Astrocyte (in vitro differentiated cells and primary cell): ENCODE results near the gene SRF.

Experiments
- CTCF ChIP-seq: IDR thresholded peaks from 2 replicates; pipeline ENCODE4 v1.5.1; 2011; ENCODE audit warnings: low read depth, mild to moderate bottlenecking, inconsistent platforms, low read length, moderate library complexity; ENCODE audit not compliant: insufficient read depth
- EZH2 ChIP-seq: IDR thresholded peaks from 2 replicates; pipeline ENCODE4 v1.6.1; 2012; ENCODE audit warnings: mild to moderate bottlenecking, low read length, inconsistent platforms; ENCODE audit not compliant: insufficient read depth

DNA sequence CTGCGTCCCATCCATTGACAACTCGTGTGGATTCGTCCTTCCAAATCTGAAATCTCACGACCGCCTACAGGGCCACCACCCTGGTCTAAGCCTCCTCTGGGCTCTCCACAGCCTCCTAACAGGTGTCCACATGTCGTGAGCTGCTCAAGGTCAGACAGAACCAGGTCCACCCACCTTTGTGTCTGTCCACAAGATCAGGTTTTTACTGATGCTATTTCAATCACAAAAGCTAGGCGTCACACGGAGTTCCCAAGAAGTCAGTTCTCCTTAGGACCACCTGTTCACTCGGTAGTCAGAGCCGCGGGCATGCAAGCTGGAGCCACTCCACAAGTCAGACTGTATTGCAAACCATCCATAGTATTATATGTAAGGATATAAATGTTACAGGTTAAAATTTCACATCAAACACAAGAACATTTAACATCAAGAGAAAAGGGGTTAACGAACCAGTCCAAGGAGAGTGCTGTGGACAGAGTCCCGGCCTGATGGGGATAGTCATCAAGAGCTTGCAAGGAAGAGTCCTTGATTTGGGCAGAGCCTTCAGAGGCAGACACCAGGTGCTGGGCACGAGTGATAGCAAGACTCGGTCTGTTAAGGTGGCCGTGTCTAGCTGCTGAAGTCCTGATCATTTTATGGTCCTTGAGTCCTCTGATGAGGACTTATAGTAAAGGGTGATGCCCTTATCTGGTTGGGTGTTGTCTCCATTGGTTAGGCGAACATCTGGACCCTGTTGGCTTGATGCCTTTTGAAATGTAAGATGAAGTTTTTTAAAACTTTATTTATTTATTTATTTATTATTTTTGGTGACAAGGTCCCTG is 58.9 kb downstream of the SRF start:
- TF ChIP-seq CTCF (no peak), EZH2 (no peak)
